Measurements from ENCODE around the gene TSSC4. TPM values are rescaled to one million over a fixed set of nuclear protein-coding genes. Genes with fewer than 3 reads are reported as not detected.

Gene TSSC4
- total and polyA plus RNA-seq, 2 of the 13 experiments (the other 11 are each of a cell fraction or from before 2014, with no cell fraction given), result 16.2 to 58.6 TPM

GRCh38 chr11:2451336-2451735 lies 50.8 kb downstream of the TSSC4 start:
- Histone ChIP-seq H3K9ac (ENCODE audit: insufficient read depth, low read depth, low read length) (no peak overlapping the region), H4K20me1 (ENCODE audit: insufficient read depth, low read length) (no peaks in the 10 kb centered on the region), H3K4me3 (replicated peaks in 1 of 3; ENCODE audit: insufficient read depth in 1 of 3, low read depth in 2 of 3, low read length in 3 of 3) (no peak overlapping the region), H3K27ac (ENCODE audit: extremely low read length, insufficient read depth, low read length) (no peak overlapping the region), H3K79me2 (ENCODE audit: insufficient read depth, low read length) (no peaks in the 10 kb centered on the region), H3K27me3 (ENCODE audit: control insufficient read depth in 1 of 2, insufficient read depth in 2 of 2, low read length in 2 of 2) (peaks cover 25 to 71% of the 10 kb centered on the region in 2 experiments), H3K4me1 (ENCODE audit: insufficient read depth, low read length) (no peaks in the 10 kb centered on the region), H3K9me3 (ENCODE audit: low read length) (no peaks in the 10 kb centered on the region), H3K36me3 (replicated peaks in 1 of 2; ENCODE audit: control insufficient read depth in 1 of 2, insufficient read depth in 2 of 2, low read length in 2 of 2) (no peaks in the 10 kb centered on the region), H3K4me2 (ENCODE audit: low read depth, low read length) (no peak overlapping the region), H2AFZ (ENCODE audit: low read length) (no peak overlapping the region)
- FAIRE-seq (no peak), DNase-seq (ENCODE audit: low spot score) (no peak), ATAC-seq (no peak)
- in situ Hi-C loops (cut with HindIII; ENCODE audit: extremely low pct_ligation_motif_present, low pct_unique_long_range_greater_than_20kb), result no loop called here
- ChIA-PET POLR2A (no interaction called here), CTCF (ENCODE audit: low intra/inter-chr PET ratio, low total read pairs) (no interaction called here)
- no CpG with 5 or more reads among the region's 15 CpGs for WGBS (ENCODE audit: low lambda C conversion rate)
- intact Hi-C loops (cut with micrococcal nuclease; ENCODE audit: unreplicated experiment), result no loop called here
- TF ChIP-seq ZNF576 (CRISPR knock-in tag; IDR thresholded peaks at IDR 0.05) (no peak), SNRNP70 (IDR thresholded peaks at IDR 0.05; ENCODE audit: low read depth, low read length) (no peak), KAT7 (CRISPR knock-in tag; IDR thresholded peaks at IDR 0.05; ENCODE audit: borderline replicate concordance) (no peak), CCDC6 (CRISPR knock-in tag; IDR thresholded peaks at IDR 0.05) (no peak), ZBTB7A (CRISPR knock-in tag; IDR thresholded peaks at IDR 0.05) (no peak), ZNF75D (CRISPR knock-in tag; IDR thresholded peaks at IDR 0.05; ENCODE audit: borderline replicate concordance) (no peak), ZNF619 (CRISPR knock-in tag; IDR thresholded peaks at IDR 0.05) (no peak), ZNF20 (CRISPR knock-in tag; IDR thresholded peaks at IDR 0.05) (no peak), ZHX1 (CRISPR knock-in tag; IDR thresholded peaks at IDR 0.05; ENCODE audit: low read depth) (no peak), ZNF24 (IDR thresholded peaks at IDR 0.05) (no peak), HNF1B (CRISPR knock-in tag; IDR thresholded peaks at IDR 0.05) (no peak), ZNF577 (CRISPR knock-in tag; IDR thresholded peaks at IDR 0.05; ENCODE audit: borderline replicate concordance, low read depth) (no peak), NFAT5 (CRISPR knock-in tag; IDR thresholded peaks at IDR 0.05) (no peak), MXD4 (CRISPR knock-in tag; IDR thresholded peaks at IDR 0.05) (no peak), RARG (CRISPR knock-in tag; IDR thresholded peaks at IDR 0.05; ENCODE audit: low read depth) (no peak), BORCS8-MEF2B (CRISPR knock-in tag; IDR thresholded peaks at IDR 0.05) (no peak), FOXK1 (CRISPR knock-in tag; IDR thresholded peaks at IDR 0.05; ENCODE audit: borderline replicate concordance, low read depth) (no peak)
- BruUV-seq (replicated peaks), result no TSS peak

Measured in HepG2 (cell line).